Nephron progenitor cell (in vitro differentiated cells): ENCODE results near the gene ZNF736.
"Not testable (repeated sequence)": the region's sequence is repeated elsewhere in the genome, so short reads cannot be mapped to it uniquely, and the experiment has no call there.

Experiments
- DNase-seq: peaks from one replicate; pipeline ENCODE4 v3.0.0; 2021
- H3K27ac Mint-ChIP-seq: 2 replicates; pipeline ENCODE4 v1.8.0; 2021; ENCODE audit warnings: mild to moderate bottlenecking, moderate library complexity, mixed read lengths
- H3K27me3 Mint-ChIP-seq: 2 replicates; pipeline ENCODE4 v1.8.0; 2021; ENCODE audit warnings: mild to moderate bottlenecking, low read depth, mixed read lengths; ENCODE audit not compliant: poor library complexity
- H3K36me3 Mint-ChIP-seq: 2 replicates; pipeline ENCODE4 v1.8.0; 2021; ENCODE audit warnings: low read depth, mixed read lengths
- H3K4me1 Mint-ChIP-seq: 2 replicates; pipeline ENCODE4 v1.8.0; 2021; ENCODE audit warnings: mixed read lengths
- H3K4me3 Mint-ChIP-seq: 2 replicates; pipeline ENCODE4 v1.8.0; 2021; ENCODE audit warnings: mild to moderate bottlenecking, moderate library complexity, mixed read lengths
- H3K9me3 Mint-ChIP-seq: 2 replicates; pipeline ENCODE4 v1.8.0; 2021; ENCODE audit warnings: mild to moderate bottlenecking, moderate library complexity, mixed read lengths
- CTCF ChIP-seq: fragments of 200-600 bp; sonication (generic); IDR thresholded peaks from 2 replicates; pipeline ENCODE4 v1.5.0; 2021; ENCODE audit warnings: antibody characterized with exemption

ZNF736 gene

GRCh38 chr7:64307254-64308015 lies 6.3 kb upstream of the ZNF736 start:
- H3K36me3 Mint-ChIP-seq = no peaks in the 10 kb centered on the region
- H3K4me1 Mint-ChIP-seq = no peaks in the 10 kb centered on the region
- H3K9me3 Mint-ChIP-seq = peaks cover 94% of the 10 kb centered on the region
- H3K4me3 Mint-ChIP-seq = no peak overlapping the region
- no peaks in the 10 kb centered on the region for H3K27me3 Mint-ChIP-seq
- H3K27ac Mint-ChIP-seq = no peak overlapping the region
- DNase-seq = no peak
- TF ChIP-seq CTCF = no peak

GRCh38 chr7:64308016-64308270 lies 5.8 kb upstream of the ZNF736 start:
- Mint-ChIP-seq H3K4me3 (no peak overlapping the region), H3K9me3 (peaks cover 96% of the 10 kb centered on the region), H3K36me3 (no peaks in the 10 kb centered on the region), H3K4me1 (no peaks in the 10 kb centered on the region), H3K27ac (no peak overlapping the region), H3K27me3 (no peaks in the 10 kb centered on the region)
- no peak for TF ChIP-seq CTCF
- DNase-seq = no peak

GRCh38 chr7:64310426-64310825 lies 3.3 kb upstream of the ZNF736 start:
- DNase-seq = no peak
- peaks cover 98% of the 10 kb centered on the region for H3K9me3 Mint-ChIP-seq
- H3K27ac Mint-ChIP-seq = no peak overlapping the region
- TF ChIP-seq CTCF = no peak
- H3K36me3 Mint-ChIP-seq = no peaks in the 10 kb centered on the region
- no peak overlapping the region for H3K4me3 Mint-ChIP-seq
- no peaks in the 10 kb centered on the region for H3K4me1 Mint-ChIP-seq
- no peaks in the 10 kb centered on the region for H3K27me3 Mint-ChIP-seq

GRCh38 chr7:64312826-64313225 lies 935 bp upstream of the ZNF736 start:
- Mint-ChIP-seq H3K4me1 (no peaks in the 10 kb centered on the region), H3K4me3 (no peak overlapping the region), H3K27me3 (no peaks in the 10 kb centered on the region), H3K9me3 (peaks cover 97% of the 10 kb centered on the region), H3K27ac (no peak overlapping the region), H3K36me3 (no peaks in the 10 kb centered on the region)
- DNase-seq = no peak
- TF ChIP-seq CTCF = no peak

- DNase-seq = no peak
- Mint-ChIP-seq H3K9me3 (peaks cover 86% of the 10 kb centered on the region), H3K4me1 (no peaks in the 10 kb centered on the region), H3K4me3 (no peak overlapping the region), H3K27me3 (no peaks in the 10 kb centered on the region), H3K36me3 (no peaks in the 10 kb centered on the region), H3K27ac (no peak overlapping the region)
- no peak for TF ChIP-seq CTCF
These were observed 805 bp downstream of the ZNF736 start for GRCh38 chr7:64314566-64314965.

GRCh38 chr7:64316031-64316742 lies 2.4 kb downstream of the ZNF736 start:
- not testable (repeated sequence) for H3K4me1 Mint-ChIP-seq, H3K27ac Mint-ChIP-seq, H3K36me3 Mint-ChIP-seq, H3K4me3 Mint-ChIP-seq, DNase-seq, H3K27me3 Mint-ChIP-seq
- H3K9me3 Mint-ChIP-seq = peaks cover 85% of the 10 kb centered on the region
